ENCODE measurements around the gene ZC3H18. TPM values are rescaled to one million over a fixed set of nuclear protein-coding genes. Genes with fewer than 3 reads are reported as not detected.

ZC3H18 gene
- total RNA-seq, 1 donor from 2014 or later = 49.3 TPM

- TF ChIP-seq CTCF (IDR thresholded peaks at IDR 0.05; ENCODE audit: unreplicated experiment) = no peak
- DNase-seq (ENCODE audit: low spot score) = peak; percentile 56
- Mint-ChIP-seq H3K4me3 (ENCODE audit: unreplicated experiment) (peak overlapping the region; percentile 32), H3K27me3 (ENCODE audit: unreplicated experiment) (peaks cover 8% of the 10 kb centered on the region), H3K27ac (ENCODE audit: unreplicated experiment) (peak overlapping the region; percentile 52), H3K4me1 (ENCODE audit: unreplicated experiment) (peaks cover 27% of the 10 kb centered on the region), H3K9me3 (ENCODE audit: unreplicated experiment) (no peaks in the 10 kb centered on the region), H3K36me3 (ENCODE audit: low read depth, unreplicated experiment) (peaks cover 41% of the 10 kb centered on the region)
Measured at GRCh38 chr16:88610909-88611812, 41.0 kb downstream of the ZC3H18 start.

- DNase-seq (ENCODE audit: low spot score) = no peak
- peaks cover 11% of the 10 kb centered on the region for H3K27me3 Mint-ChIP-seq (ENCODE audit: unreplicated experiment)
- H3K4me3 Mint-ChIP-seq (ENCODE audit: unreplicated experiment) = peak overlapping the region; percentile 66
- peaks cover 38% of the 10 kb centered on the region for H3K36me3 Mint-ChIP-seq (ENCODE audit: low read depth, unreplicated experiment)
- TF ChIP-seq CTCF (IDR thresholded peaks at IDR 0.05; ENCODE audit: unreplicated experiment) = no peak
- H3K4me1 Mint-ChIP-seq (ENCODE audit: unreplicated experiment) = peaks cover 28% of the 10 kb centered on the region
- H3K27ac Mint-ChIP-seq (ENCODE audit: unreplicated experiment) = peak overlapping the region; percentile 44
- no peaks in the 10 kb centered on the region for H3K9me3 Mint-ChIP-seq (ENCODE audit: unreplicated experiment)
Measured at GRCh38 chr16:88613293-88613692, 43.1 kb downstream of the ZC3H18 start.

GRCh38 chr16:88613911-88614817, 44.0 kb downstream of the ZC3H18 start:
- H3K27me3 Mint-ChIP-seq (ENCODE audit: unreplicated experiment) = peaks cover 13% of the 10 kb centered on the region
- no peak overlapping the region for H3K4me3 Mint-ChIP-seq (ENCODE audit: unreplicated experiment)
- peaks cover 35% of the 10 kb centered on the region for H3K36me3 Mint-ChIP-seq (ENCODE audit: low read depth, unreplicated experiment)
- H3K27ac Mint-ChIP-seq (ENCODE audit: unreplicated experiment) = no peak overlapping the region
- H3K9me3 Mint-ChIP-seq (ENCODE audit: unreplicated experiment) = no peaks in the 10 kb centered on the region
- no peak for DNase-seq (ENCODE audit: low spot score)
- H3K4me1 Mint-ChIP-seq (ENCODE audit: unreplicated experiment) = peaks cover 28% of the 10 kb centered on the region
- TF ChIP-seq CTCF (IDR thresholded peaks at IDR 0.05; ENCODE audit: unreplicated experiment) = no peak

- H3K4me3 Mint-ChIP-seq (ENCODE audit: unreplicated experiment) = peak overlapping the region; percentile 78
- TF ChIP-seq CTCF (IDR thresholded peaks at IDR 0.05; ENCODE audit: unreplicated experiment) = no peak
- peaks cover 15% of the 10 kb centered on the region for H3K27me3 Mint-ChIP-seq (ENCODE audit: unreplicated experiment)
- H3K4me1 Mint-ChIP-seq (ENCODE audit: unreplicated experiment) = peaks cover 28% of the 10 kb centered on the region
- H3K9me3 Mint-ChIP-seq (ENCODE audit: unreplicated experiment) = no peaks in the 10 kb centered on the region
- no peak overlapping the region for H3K27ac Mint-ChIP-seq (ENCODE audit: unreplicated experiment)
- H3K36me3 Mint-ChIP-seq (ENCODE audit: low read depth, unreplicated experiment) = peaks cover 32% of the 10 kb centered on the region
- no peak for DNase-seq (ENCODE audit: low spot score)
Measured at GRCh38 chr16:88614818-88615580, 44.8 kb downstream of the ZC3H18 start.

All from endothelial cell (in vitro differentiated cells).